ENCODE results near the gene ZNF385C. TPM values are rescaled to one million over a fixed set of nuclear protein-coding genes. Genes with fewer than 3 reads are reported as not detected.

ZNF385C gene
- under 0.01 TPM in 1 of 2 replicates, not detected in the other for total RNA-seq

GRCh38 chr17:42097691-42098631 lies at the start of gene ZNF385C:
ZNF385C (minus strand) TSS chr17:42098473; CDS start chr17:42063056, 35,417 bp downstream.

GRCh38 chr17:42122371-42123303 lies 24.4 kb upstream of the ZNF385C start, which contains the start of gene HSPB9:
HSPB9 (plus strand) TSS chr17:42122804; CDS start chr17:42122851, 47 bp downstream.

GRCh38 chr17:42120770-42121769 lies 22.8 kb upstream of the ZNF385C start, which contains the start of gene KAT2A:
KAT2A (minus strand) TSS chr17:42121367; CDS start chr17:42121304, 63 bp downstream.

GRCh38 chr17:42112552-42113176 lies 14.4 kb upstream of the ZNF385C start, which contains the start of gene DHX58:
DHX58 (minus strand) TSS chr17:42112714; CDS start chr17:42111892, 822 bp downstream.

GRCh38 chr17:42050393-42051012 lies 47.8 kb downstream of the ZNF385C start, which contains the start of gene C17orf113:
C17orf113 (minus strand) TSS chr17:42050601; CDS start chr17:42043376, 7,225 bp downstream.

GRCh38 chr17:42019509-42020404 lies 78.5 kb downstream of the ZNF385C start, which contains the start of gene NKIRAS2:
NKIRAS2 (plus strand) TSS chr17:42020090; CDS start chr17:42021578, 1,488 bp downstream.

GRCh38 chr17:42016941-42017865 lies 81.1 kb downstream of the ZNF385C start, which contains the start of gene DNAJC7:
DNAJC7 (minus strand) TSS chr17:42017439; CDS start chr17:42017416, 23 bp downstream.

Other genes starting within 250 kb of the ZNF385C start
- gene KLHL11, start 233.1 kb downstream of the ZNF385C start, total RNA-seq = 31.3 and 47.0 TPM in 2 replicates
- gene ACLY, start 179.5 kb downstream of the ZNF385C start, total RNA-seq = 184 and 301 TPM in 2 replicates
- gene ODAD4, start 167.9 kb downstream of the ZNF385C start, total RNA-seq = 0.56 and 0.58 TPM in 2 replicates
- 25.4 and 68.6 TPM in 2 replicates for gene CNP, start 131.7 kb downstream of the ZNF385C start, total RNA-seq
- 53.3 and 89.9 TPM in 2 replicates for gene DNAJC7, start 81.0 kb downstream of the ZNF385C start, total RNA-seq
- 27.1 and 42.4 TPM in 2 replicates for gene NKIRAS2, start 78.4 kb downstream of the ZNF385C start, total RNA-seq
- gene C17orf113, start 47.9 kb downstream of the ZNF385C start, total RNA-seq = under 0.01 and 0.28 TPM in 2 replicates
- 6.5 and 13.2 TPM in 2 replicates for gene DHX58, start 14.2 kb upstream of the ZNF385C start, total RNA-seq
- gene KAT2A, start 22.9 kb upstream of the ZNF385C start, total RNA-seq = 6.9 and 7.6 TPM in 2 replicates
- gene HSPB9, start 24.3 kb upstream of the ZNF385C start, total RNA-seq = not detected in 2 replicates
- gene RAB5C, start 56.5 kb upstream of the ZNF385C start, total RNA-seq = 54.7 and 99.3 TPM in 2 replicates
- gene KCNH4, start 82.7 kb upstream of the ZNF385C start, total RNA-seq = under 0.01 TPM in 1 of 2 replicates, not detected in the other
- gene HCRT, start 87.0 kb upstream of the ZNF385C start, total RNA-seq = not detected in 2 replicates
- 12.5 and 20.9 TPM in 2 replicates for gene GHDC, start 96.0 kb upstream of the ZNF385C start, total RNA-seq
- gene STAT5B, start 177.9 kb upstream of the ZNF385C start, total RNA-seq = 28.8 and 29.3 TPM in 2 replicates
- 4.8 and 16.6 TPM in 2 replicates for gene STAT5A, start 190.0 kb upstream of the ZNF385C start, total RNA-seq

Data from regular cardiac myocyte (primary cell).